ENCODE data around the gene IER5.

IER5 gene

GRCh38 chr1:181077576-181078242, 10.8 kb upstream of the IER5 start:
- DNase-seq = no peak

DNA sequence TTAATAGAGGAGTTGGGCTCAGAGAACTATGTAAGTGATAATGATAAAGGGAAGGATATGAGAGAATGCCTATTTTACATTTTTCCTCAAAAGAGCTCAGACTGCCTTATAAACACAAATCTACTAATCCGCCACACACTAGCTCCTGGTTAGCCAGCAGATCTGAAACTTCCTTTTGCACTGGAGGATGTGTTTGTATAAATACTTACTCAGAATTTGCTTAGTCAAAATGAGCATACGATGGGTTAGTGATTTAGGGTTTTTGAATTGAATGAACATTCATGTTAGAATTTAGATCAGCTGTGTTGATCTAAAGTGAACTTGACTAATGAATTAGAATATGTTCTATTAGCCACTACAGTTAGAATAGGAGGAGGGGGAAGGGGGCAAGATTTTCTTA, 9.1 kb upstream of the IER5 start:
- peak in 1 of 5 donors; percentile 56 for DNase-seq

- DNase-seq = no peak
Observed at GRCh38 chr1:181079920-181080319, 8.6 kb upstream of the IER5 start.

DNA sequence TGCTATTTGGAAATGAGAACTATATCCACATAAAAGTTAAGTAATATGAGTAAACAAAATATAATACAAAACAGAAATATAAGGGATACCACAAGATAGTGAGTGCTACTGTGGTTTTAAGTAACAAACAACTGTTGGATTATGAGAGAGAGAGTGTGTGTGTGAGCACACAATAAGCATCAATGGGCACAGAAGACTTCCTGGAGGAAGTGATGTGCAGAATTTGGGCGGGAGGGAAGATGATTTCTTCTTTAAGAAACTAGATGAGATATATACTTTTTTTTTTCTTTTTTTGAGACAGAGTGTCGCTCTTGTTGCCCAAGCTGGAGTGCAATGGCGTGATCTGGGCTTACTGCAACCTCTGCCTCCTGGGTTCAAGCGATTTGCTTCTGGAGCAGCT, 7.9 kb upstream of the IER5 start:
- DNase-seq = no peak

DNA sequence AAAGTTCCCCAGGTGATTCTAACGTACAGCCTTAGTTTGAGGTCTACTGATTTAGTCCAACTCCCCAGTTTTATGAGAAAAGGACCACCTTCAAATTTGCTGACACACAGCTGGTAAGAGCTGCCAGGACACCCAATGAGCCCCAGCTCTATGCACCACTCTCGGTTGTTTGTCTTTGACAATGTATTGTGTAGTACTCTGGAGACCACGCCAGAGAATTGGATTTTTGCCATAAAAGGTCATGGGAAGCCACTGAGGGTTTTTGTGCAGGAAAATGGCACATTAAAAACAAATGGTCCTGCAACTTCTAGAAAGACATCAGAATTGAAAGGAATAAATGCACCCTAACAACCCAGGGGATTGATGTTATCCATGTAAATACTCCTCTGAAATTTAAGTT, 7.1 kb upstream of the IER5 start:
- no peak for DNase-seq

DNA sequence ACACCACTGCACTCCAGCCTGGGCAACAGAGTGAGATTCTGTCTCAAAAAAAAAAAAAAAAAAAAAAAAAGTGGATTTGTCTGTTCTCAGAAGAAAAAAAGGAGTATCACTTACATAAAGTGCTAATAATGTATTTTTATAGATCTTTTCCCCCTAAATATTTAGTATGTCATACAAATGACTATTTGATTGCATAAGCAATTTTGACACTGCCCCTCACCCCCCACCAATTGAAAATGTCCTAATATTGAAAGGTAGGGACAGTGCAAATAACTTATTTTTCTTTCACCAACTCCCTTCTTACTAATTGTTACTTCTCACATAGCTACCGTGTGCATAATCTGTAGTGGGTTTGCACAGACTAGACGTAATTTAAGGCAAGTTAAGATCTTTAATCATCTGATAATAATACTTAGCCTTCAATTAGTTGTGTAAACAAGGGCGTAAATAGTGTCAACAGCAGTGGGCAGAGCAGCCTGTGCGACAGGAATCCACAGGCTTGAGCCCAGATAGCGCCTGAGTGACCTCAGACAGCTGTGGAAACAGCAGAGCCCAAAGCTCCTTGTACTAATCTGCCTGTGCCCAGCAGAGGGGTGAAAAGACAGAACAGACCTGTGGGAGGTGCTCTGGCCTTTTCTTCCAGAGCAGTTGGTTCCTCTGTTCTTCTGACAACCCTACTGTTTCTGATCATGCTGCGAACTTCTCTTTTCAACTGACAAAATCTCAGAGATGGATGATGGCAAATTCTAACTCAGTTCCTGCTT, 4.5 kb upstream of the IER5 start:
- DNase-seq = peak in 4 of 5 donors; percentile 39 to 74 (median 48)

- DNase-seq = no peak
Observed at GRCh38 chr1:181084606-181084969, 3.9 kb upstream of the IER5 start.

DNA sequence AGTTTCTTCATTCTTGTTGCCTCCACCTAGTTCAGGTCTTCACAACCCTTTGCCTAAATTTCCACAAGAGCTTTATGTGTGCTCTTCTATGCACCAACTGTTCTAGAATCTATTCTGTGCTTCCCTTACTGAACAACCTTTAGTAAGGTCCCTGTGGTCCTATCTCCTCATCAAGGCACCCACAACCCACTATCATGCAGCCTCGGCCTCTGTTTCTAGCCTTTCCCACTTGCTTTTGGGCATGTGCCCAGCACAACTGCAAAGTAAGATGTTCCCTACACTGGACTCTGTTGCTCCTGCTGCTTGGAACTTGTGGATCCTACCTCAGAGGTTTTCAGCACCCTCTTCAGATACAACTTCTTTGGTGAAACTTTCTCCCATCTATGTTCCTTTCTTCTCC, 2.4 kb upstream of the IER5 start:
- DNase-seq = no peak

- DNase-seq = no peak
Observed at GRCh38 chr1:181086926-181087325, 1.6 kb upstream of the IER5 start.

DNA sequence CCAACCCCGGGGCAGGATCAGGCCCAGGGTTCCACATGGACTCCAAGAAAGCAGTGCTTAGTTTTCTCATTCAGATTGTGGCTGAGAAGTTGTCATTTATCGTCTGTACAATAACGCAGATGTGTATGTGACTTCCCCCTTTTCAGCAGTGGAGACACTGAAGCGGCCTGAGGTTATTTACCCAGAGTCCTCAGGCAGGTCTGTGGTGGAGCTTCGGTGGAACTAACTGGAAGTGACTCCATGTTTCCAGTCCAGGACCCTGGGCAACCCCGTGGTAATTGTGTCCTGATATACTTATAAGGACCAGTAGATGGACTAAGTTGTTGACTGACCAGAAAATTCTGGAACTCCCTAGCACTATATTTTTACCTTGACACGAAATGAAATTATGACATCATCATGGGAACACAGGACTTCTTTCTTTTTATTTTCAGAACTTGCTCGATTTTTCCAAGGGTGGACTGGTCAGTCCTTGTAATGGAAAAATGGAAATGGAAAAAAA, 1.0 kb upstream of the IER5 start:
- no peak for DNase-seq

GRCh38 chr1:181089017-181089675, 646 bp downstream of the IER5 start:
- peak; percentile 13 to 41 (median 18) for DNase-seq

GRCh38 chr1:181089676-181090544, 1.4 kb downstream of the IER5 start:
- peak; percentile 70 to 80 (median 76) for DNase-seq

- peak in 3 of 5 donors; percentile 15 to 69 (median 24) for DNase-seq
Observed at GRCh38 chr1:181090641-181091126, 2.2 kb downstream of the IER5 start.

GRCh38 chr1:181091309-181092040, 3.0 kb downstream of the IER5 start:
- DNase-seq = no peak

DNA sequence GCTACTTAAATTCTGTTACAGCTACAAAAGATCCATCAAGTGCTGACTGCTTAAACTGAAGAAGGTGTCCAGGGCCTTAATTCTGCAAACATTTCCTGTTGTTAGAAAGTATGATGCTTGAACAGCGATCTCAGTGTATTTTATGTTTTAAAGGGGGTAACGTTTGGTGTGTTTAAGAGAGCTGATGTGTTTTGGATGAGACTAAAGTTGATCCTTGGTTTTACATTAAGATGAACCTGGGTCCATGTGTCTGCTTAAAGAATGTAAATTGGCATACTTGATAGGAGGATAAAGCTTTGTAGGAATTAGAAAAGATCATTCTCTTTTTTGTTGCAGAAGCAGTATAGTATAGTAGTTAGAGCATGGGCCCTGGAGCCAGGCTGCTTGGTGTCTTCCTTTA, 3.6 kb downstream of the IER5 start:
- DNase-seq = no peak

DNA sequence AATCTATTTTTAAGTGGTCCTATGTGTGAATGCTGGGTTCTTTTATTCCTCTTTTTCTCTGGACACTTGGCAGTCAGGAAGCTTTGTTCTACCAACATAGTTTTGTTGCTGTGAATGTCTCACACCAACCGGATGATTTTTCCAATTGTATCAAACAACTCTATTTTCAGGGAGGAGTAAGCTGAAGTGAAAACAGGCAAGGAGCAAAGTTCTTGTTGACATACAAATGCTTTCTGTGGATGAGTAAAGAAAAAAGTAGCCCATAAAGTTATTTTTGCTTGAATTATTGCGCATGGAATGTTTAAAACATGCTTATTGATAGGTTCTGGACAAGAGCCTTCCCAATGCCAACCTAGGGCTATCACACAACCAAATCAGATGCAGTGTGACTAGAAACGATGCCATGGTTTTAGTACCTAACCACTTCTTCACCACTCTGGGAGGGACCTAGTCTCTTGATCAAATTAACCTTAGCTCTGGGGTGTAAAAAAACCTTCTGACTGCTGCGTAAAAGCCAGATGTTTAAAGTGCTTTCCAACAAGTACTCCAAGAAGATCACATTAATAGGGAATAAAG, 4.5 kb downstream of the IER5 start:
- DNase-seq = no peak

DNA sequence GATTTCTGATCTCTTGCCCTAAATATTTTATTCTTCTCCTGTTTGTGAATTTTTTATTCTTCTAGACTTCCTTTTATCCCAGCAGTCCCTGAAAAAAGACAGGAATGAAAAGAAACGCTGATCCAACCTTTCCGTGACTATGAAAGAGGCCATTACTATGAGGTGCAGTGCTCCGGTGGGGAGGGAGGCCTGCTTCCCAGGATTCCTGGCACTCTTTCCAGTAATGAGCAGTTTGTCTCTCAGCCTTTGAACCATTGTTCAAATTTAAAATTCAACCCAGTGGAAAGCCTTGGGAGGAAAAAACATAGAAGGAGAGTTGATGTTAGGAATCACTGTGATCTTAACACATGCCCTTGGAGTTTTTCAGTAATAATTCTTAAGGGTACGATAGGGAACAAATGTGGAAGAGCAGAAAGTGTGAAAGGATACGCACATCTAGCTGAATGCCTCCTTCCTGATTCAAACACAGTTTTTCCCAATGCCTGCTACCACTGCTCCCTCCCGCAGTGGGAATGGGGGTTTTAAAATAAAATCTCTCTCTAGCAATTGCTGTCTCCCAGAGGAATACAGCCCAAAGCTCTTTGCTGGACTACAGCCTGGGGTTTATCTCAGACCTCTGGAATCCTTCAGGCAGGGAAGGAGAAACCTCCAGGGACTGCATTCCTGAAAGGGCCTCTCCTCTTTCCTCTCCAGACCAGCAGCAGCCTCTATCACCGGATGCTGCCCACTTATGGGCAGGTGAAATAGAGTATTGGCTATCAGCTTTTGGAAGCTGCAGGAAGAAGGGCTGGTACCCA, 6.1 kb downstream of the IER5 start:
- DNase-seq = no peak

DNA sequence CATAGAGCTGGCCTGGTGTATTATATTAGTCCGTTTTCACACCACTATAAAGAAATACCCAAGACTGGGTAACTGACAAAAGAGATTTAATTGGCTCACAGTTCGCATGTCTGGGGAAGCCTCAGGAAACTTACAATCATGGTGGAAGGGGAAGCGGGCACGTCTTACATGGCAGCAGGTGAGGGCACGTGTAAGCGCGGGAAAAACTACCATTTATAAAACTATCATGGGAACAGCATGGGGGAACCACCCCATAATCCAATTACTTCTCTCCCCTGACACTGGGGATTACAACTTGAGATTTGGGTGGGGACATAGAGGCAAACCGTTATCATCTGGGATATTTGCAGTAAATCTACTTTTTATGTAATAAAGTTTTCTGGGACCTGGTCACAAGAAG, 6.8 kb downstream of the IER5 start:
- no peak for DNase-seq

DNA sequence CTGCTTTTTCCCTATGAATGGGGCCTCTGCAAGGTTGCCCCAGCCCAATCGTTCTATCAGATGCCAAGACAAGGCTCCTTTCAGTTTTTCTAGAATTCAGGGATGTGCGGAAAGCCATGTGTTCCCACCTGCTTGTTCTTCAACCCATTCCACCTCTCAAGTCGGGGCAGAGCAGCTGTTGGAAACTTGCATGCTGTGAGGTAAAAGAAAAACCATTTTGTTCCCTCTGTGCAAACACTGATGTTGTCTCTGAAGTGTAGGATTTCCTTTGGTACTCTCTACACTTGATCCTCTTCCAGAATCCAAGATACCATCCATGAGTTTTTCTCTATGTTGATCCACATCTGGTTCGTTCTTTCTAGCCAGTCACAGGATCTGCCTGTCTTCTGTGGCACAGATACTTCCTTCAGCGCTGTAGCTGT, 7.3 kb downstream of the IER5 start:
- no peak for DNase-seq

DNA sequence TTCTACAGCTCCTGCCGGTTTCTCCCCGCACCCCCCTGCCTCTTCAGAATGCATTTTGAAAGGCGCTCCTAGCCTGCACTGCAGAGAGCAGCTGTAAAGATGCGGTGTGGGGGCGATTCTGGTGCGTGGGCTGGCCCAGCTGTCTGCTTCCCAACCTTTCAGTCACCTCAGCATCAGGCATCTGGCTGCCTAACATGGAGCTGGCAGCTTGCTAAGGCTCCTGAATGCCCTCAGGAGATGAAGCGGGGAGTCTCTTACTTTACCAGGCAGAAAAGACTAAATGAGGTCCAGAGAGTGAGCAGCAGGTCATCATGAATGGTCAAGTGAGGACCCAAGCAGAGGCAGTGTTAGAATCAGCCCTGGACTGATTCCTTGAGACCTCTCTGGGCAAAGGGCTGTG, 8.7 kb downstream of the IER5 start:
- DNase-seq = no peak
